Measurements from ENCODE around the gene RSPH4A. TPM values are rescaled to one million over a fixed set of nuclear protein-coding genes. Genes with fewer than 3 reads are reported as not detected.

Gene RSPH4A
- total RNA-seq = 0.12 and 0.83 TPM in 2 replicates
- 0.43 and 0.46 TPM in 2 replicates for polyA plus RNA-seq

GRCh38 chr6:116615937-116616736 is at the start of gene RSPH4A:
RSPH4A (plus strand) TSS chr6:116616479; CDS start chr6:116616624, 145 bp downstream.
- Histone ChIP-seq H3K9me2 (replicated peaks; ENCODE audit: insufficient read depth) (no peaks in the 10 kb centered on the region), H3K9me3 (ENCODE audit: low read depth) (no peaks in the 10 kb centered on the region), H3K36me3 (replicated peaks; ENCODE audit: insufficient read depth, low read depth) (no peaks in the 10 kb centered on the region), H2AFZ (peak within 1 kb of the TSS; percentile 64), H3K4me3 (peak within 1 kb of the TSS; percentile 46), H3K27me3 (peaks cover 8% of the 10 kb centered on the region), H3K79me2 (no peaks in the 10 kb centered on the region), H3K4me1 (ENCODE audit: insufficient read depth) (no peaks in the 10 kb centered on the region), H3K27ac (peak within 1 kb of the TSS; percentile 41), H3K4me2 (peak within 1 kb of the TSS; percentile 80), H4K20me1 (ENCODE audit: insufficient read depth, poor library complexity, severe bottlenecking) (no peaks in the 10 kb centered on the region)
- WGBS (ENCODE audit: low lambda C conversion rate, missing lambda C conversion rate) = 1% methylated on average over 28 of the region's 29 CpGs
- peak; percentile 96 for DNase-seq (ENCODE audit: low spot score)
- TF ChIP-seq EZH2 (IDR thresholded peaks at IDR 0.05; ENCODE audit: borderline replicate concordance) = no peak
- peak; percentile 30 for TF ChIP-seq CTCF (IDR thresholded peaks at IDR 0.05; ENCODE audit: poor library complexity)

- Histone ChIP-seq H3K4me2 (no peak overlapping the region), H3K79me2 (peaks cover 22% of the 10 kb centered on the region), H3K36me3 (replicated peaks; ENCODE audit: insufficient read depth, low read depth) (no peaks in the 10 kb centered on the region), H2AFZ (no peak overlapping the region), H3K4me1 (ENCODE audit: insufficient read depth) (peaks cover 19% of the 10 kb centered on the region), H3K9me2 (replicated peaks; ENCODE audit: insufficient read depth) (no peaks in the 10 kb centered on the region), H4K20me1 (ENCODE audit: insufficient read depth, poor library complexity, severe bottlenecking) (peaks cover 8% of the 10 kb centered on the region), H3K4me3 (no peak overlapping the region), H3K27ac (no peak overlapping the region), H3K27me3 (no peaks in the 10 kb centered on the region), H3K9me3 (ENCODE audit: low read depth) (no peaks in the 10 kb centered on the region)
- TF ChIP-seq EZH2phosphoT487 (IDR thresholded peaks at IDR 0.05; ENCODE audit: low read depth, severe bottlenecking, unreplicated experiment) (no peak), EZH2 (IDR thresholded peaks at IDR 0.05; ENCODE audit: borderline replicate concordance) (no peak), CTCF (IDR thresholded peaks at IDR 0.05; ENCODE audit: poor library complexity) (no peak)
- no peak for DNase-seq (ENCODE audit: low spot score)
Observed at GRCh38 chr6:116568111-116568510, 48.2 kb upstream of the RSPH4A start.

GRCh38 chr6:116568821-116569755 is 47.2 kb upstream of the RSPH4A start:
- Histone ChIP-seq H3K4me3 (no peak overlapping the region), H3K9me3 (ENCODE audit: low read depth) (no peaks in the 10 kb centered on the region), H3K4me1 (ENCODE audit: insufficient read depth) (peaks cover 22% of the 10 kb centered on the region), H3K36me3 (replicated peaks; ENCODE audit: insufficient read depth, low read depth) (no peaks in the 10 kb centered on the region), H3K79me2 (peaks cover 31% of the 10 kb centered on the region), H4K20me1 (ENCODE audit: insufficient read depth, poor library complexity, severe bottlenecking) (peaks cover 15% of the 10 kb centered on the region), H2AFZ (no peak overlapping the region), H3K9me2 (replicated peaks; ENCODE audit: insufficient read depth) (no peaks in the 10 kb centered on the region), H3K4me2 (peak overlapping the region; percentile 82), H3K27me3 (no peaks in the 10 kb centered on the region), H3K27ac (no peak overlapping the region)
- no peak for TF ChIP-seq CTCF (IDR thresholded peaks at IDR 0.05; ENCODE audit: poor library complexity)
- TF ChIP-seq EZH2 (IDR thresholded peaks at IDR 0.05; ENCODE audit: borderline replicate concordance) = no peak
- TF ChIP-seq EZH2phosphoT487 (IDR thresholded peaks at IDR 0.05; ENCODE audit: low read depth, severe bottlenecking, unreplicated experiment) = no peak
- no peak for DNase-seq (ENCODE audit: low spot score)
- WGBS (ENCODE audit: low lambda C conversion rate, missing lambda C conversion rate) = 79% methylated on average over 7 of the region's 7 CpGs

All from hepatocyte (in vitro differentiated cells).